SK-N-SH (cell line): ENCODE data around the gene EVA1B. TPM values are rescaled to one million over a fixed set of nuclear protein-coding genes. Genes with fewer than 3 reads are reported as not detected.

Experiments used
- CTCF ChIA-PET: fragments of 300-600, 350-600 bp; formaldehyde crosslinking; extraction: SDS; loops from one replicate; lab custom pipeline; 2021; lab: Yijun Ruan, JAX
- POLR2A ChIA-PET: fragments of 350-600 bp; sonication (Branson Sonifier 250); formaldehyde crosslinking; extraction: SDS; loops from one replicate; lab custom pipeline; 2020; ENCODE audit warnings: antibody characterized with exemption, inconsistent platforms; lab: Yijun Ruan, JAX
- DNase-seq: peaks from one replicate; pipeline ENCODE4 v3.0.0; 2012
- H2AFZ ChIP-seq: fragments of 200-600 bp; sonication (generic); 2 replicates; pipeline ENCODE4 v1.8.1; 2016; ENCODE audit warnings: antibody characterized with exemption, mild to moderate bottlenecking, low read depth
- H3F3A ChIP-seq: fragments of 200-600 bp; sonication (generic); replicated peaks from 2 replicates; pipeline ENCODE3; 2016; ENCODE audit warnings: antibody characterized with exemption, mild to moderate bottlenecking; ENCODE audit not compliant: insufficient read depth
- H3K27ac ChIP-seq, 2 experiments: fragments of 200-500 bp in 1 of 2; fragments of 200-600 bp in 1 of 2; sonication (Bioruptor generic) in 1 of 2; sonication (generic), shearing (Covaris generic) in 1 of 2; 2 replicates each; pipeline versions ENCODE4 v1.5.1 to v1.6.1; 2014 to 2016; ENCODE audit warnings: low read depth in 2 of 2, inconsistent platforms in 1 of 2, low read length in 1 of 2, mild to moderate bottlenecking in 1 of 2, mixed read lengths in 1 of 2
- H3K27me3 ChIP-seq: fragments of 200-600 bp; sonication (generic), shearing (Covaris generic); 2 replicates; pipeline ENCODE4 v1.6.1; 2016; ENCODE audit warnings: mixed run types; ENCODE audit not compliant: insufficient read depth
- H3K36me3 ChIP-seq, 2 experiments: fragments of 200-500 bp in 1 of 2; fragments of 200-600 bp in 1 of 2; sonication (Bioruptor generic) in 1 of 2; sonication (generic) in 1 of 2; replicated peaks in 1 of 2; 2 replicates each; pipeline versions ENCODE3 to v1.5.1; 2014 to 2016; ENCODE audit warnings: low read length in 1 of 2, mild to moderate bottlenecking in 1 of 2; ENCODE audit not compliant: insufficient read depth in 2 of 2, control insufficient read depth in 1 of 2
- H3K4me1 ChIP-seq, 2 experiments: fragments of 200-500 bp in 1 of 2; fragments of 200-600 bp in 1 of 2; sonication (Bioruptor generic) in 1 of 2; sonication (generic), shearing (Covaris generic) in 1 of 2; 2 replicates each; pipeline versions ENCODE4 v1.5.1 to v1.6.1; 2014 to 2016; ENCODE audit warnings: low read depth in 1 of 2, low read length in 1 of 2, mixed run types in 1 of 2; ENCODE audit not compliant: insufficient read depth in 2 of 2, control insufficient read depth in 1 of 2
- H3K4me2 ChIP-seq: fragments of 200-600 bp; sonication (generic), shearing (Covaris generic); 2 replicates; pipeline ENCODE4 v1.6.1; 2017; ENCODE audit warnings: mixed run types
- H3K4me3 ChIP-seq, 2 experiments: fragments of 200-500 bp in 1 of 2; fragments of 200-600 bp in 1 of 2; sonication (Bioruptor generic) in 1 of 2; sonication (generic), shearing (Covaris generic) in 1 of 2; 2 replicates each; pipeline versions ENCODE4 v1.5.1 to v1.8.1; 2014 to 2016; ENCODE audit warnings: low read depth in 2 of 2, inconsistent platforms in 1 of 2, low read length in 1 of 2, mild to moderate bottlenecking in 1 of 2, mixed read lengths in 1 of 2, moderate library complexity in 1 of 2
- H3K79me2 ChIP-seq: fragments of 200-600 bp; sonication (generic); 2 replicates; pipeline ENCODE4 v1.8.1; 2017; ENCODE audit warnings: mild to moderate bottlenecking; ENCODE audit not compliant: insufficient read depth
- H3K9ac ChIP-seq: fragments of 200-600 bp; sonication (generic); 2 replicates; pipeline ENCODE4 v1.6.1; 2017; ENCODE audit warnings: mixed run types
- H3K9me2 ChIP-seq: fragments of 200-600 bp; sonication (generic); 2 replicates; pipeline ENCODE4 v1.6.1; 2017; ENCODE audit warnings: mixed run types
- H3K9me3 ChIP-seq: fragments of 200-600 bp; sonication (generic); 2 replicates; pipeline ENCODE4 v1.6.1; 2017; ENCODE audit warnings: mixed run types, mild to moderate bottlenecking, moderate library complexity
- H4K20me1 ChIP-seq: fragments of 200-600 bp; sonication (generic); 2 replicates; pipeline ENCODE4 v1.6.1; 2017; ENCODE audit warnings: mild to moderate bottlenecking, mixed run types; ENCODE audit not compliant: insufficient read depth
- EP300 ChIP-seq, 2 experiments: IDR thresholded peaks; 2 replicates each; pipeline versions ENCODE4 v1.4.0 to v1.6.1; 2012; ENCODE audit warnings: borderline replicate concordance in 1 of 2, low read depth in 1 of 2, low read length in 1 of 2
- FOXM1 ChIP-seq: IDR thresholded peaks from 2 replicates; pipeline ENCODE4 v1.4.0; 2012; ENCODE audit warnings: low read depth, mild to moderate bottlenecking
- GABPA ChIP-seq: IDR thresholded peaks from 2 replicates; pipeline ENCODE4 v1.4.0; 2012; ENCODE audit warnings: low read depth, mild to moderate bottlenecking
- GATA2 ChIP-seq: sonication (generic); formaldehyde crosslinking; IDR thresholded peaks from 2 replicates; pipeline ENCODE4 v1.5.0; 2020; ENCODE audit warnings: mild to moderate bottlenecking, missing genetic modification reagents
- IRF3 ChIP-seq: fragments of 150-350 bp; IDR thresholded peaks from 2 replicates; pipeline ENCODE4 v1.6.1; 2016; ENCODE audit warnings: mild to moderate bottlenecking, low read depth, low read length
- MEF2A ChIP-seq: IDR thresholded peaks from 2 replicates; pipeline ENCODE4 v1.4.0; 2012; ENCODE audit warnings: low read depth, borderline replicate concordance
- MXI1 ChIP-seq: IDR thresholded peaks from 2 replicates; pipeline ENCODE4 v1.6.1; 2012; ENCODE audit warnings: mild to moderate bottlenecking, low read depth, low read length, improper control_type of control experiment
- RCOR1 ChIP-seq: fragments of 150-350 bp; IDR thresholded peaks from 2 replicates; pipeline ENCODE4 v1.6.1; 2017; ENCODE audit warnings: antibody characterized with exemption, low read length
- REST ChIP-seq: IDR thresholded peaks from 2 replicates; pipeline ENCODE4 v1.6.1; 2012; ENCODE audit warnings: mild to moderate bottlenecking, low read depth, low read length, moderate library complexity
- RXRA ChIP-seq: IDR thresholded peaks from 2 replicates; pipeline ENCODE4 v1.4.0; 2012; ENCODE audit warnings: low read depth, mild to moderate bottlenecking, borderline replicate concordance
- YY1 ChIP-seq: IDR thresholded peaks from 2 replicates; pipeline ENCODE4 v1.4.0; 2012; ENCODE audit warnings: low read depth, mild to moderate bottlenecking
- WGBS: methylation state at CpG from one replicate; pipeline ENCODE4 v1.1.6; 2017; ENCODE audit warnings: low lambda C conversion rate; 5-methylcytosine and 5-hydroxymethylcytosine counted together
- polyA plus RNA-seq, 3 experiments: library from polyadenylated mRNA; depleted of rRNA; stranded (reverse); fragments of >200 nt; gene quantifications; 2 replicates each; pipeline ENCODE4 v1.2.3, GENCODE V29; 2012

The EVA1B gene
- polyA plus RNA-seq, 1 of the 3 experiments (the other 2 are of a cell fraction) = 38.9 TPM

- Histone ChIP-seq H3K36me3 (peaks cover 60% of the 10 kb centered on the region in 2 experiments), H3K9ac (no peak overlapping the region)
- 96% methylated on average over 2 of the region's 2 CpGs for WGBS
Observed at GRCh38 chr1:36297062-36297461, 26.4 kb downstream of the EVA1B start.

More at GRCh38 chr1:36297062-36297461, 26.4 kb downstream of the EVA1B start:
- TF ChIP-seq MEF2A (no peak), MXI1 (no peak), FOXM1 (no peak), GABPA (no peak), EP300 (IDR thresholded peaks at IDR 0.05; ENCODE audit: borderline replicate concordance in 1 of 2, low read depth in 1 of 2, low read length in 1 of 2) (no peak), RCOR1 (no peak), YY1 (no peak), IRF3 (no peak), REST (no peak), GATA2 (CRISPR knock-in tag) (no peak), RXRA (no peak)
- Histone ChIP-seq H3K4me1 (peaks cover 2 to 12% of the 10 kb centered on the region in 2 experiments; a peak in 3 of 4 replicates), H3K4me2 (no peak overlapping the region), H2AFZ (no peak overlapping the region), H3K9me3 (no peaks in the 10 kb centered on the region), H3F3A (peaks cover 55% of the 10 kb centered on the region), H3K79me2 (peaks cover 34% of the 10 kb centered on the region; the same call in 1 of the 2 replicates), H3K9me2 (no peaks in the 10 kb centered on the region), H3K27ac (no peak overlapping the region), H3K4me3 (no peak overlapping the region), H4K20me1 (peaks cover 13% of the 10 kb centered on the region), H3K27me3 (no peaks in the 10 kb centered on the region)
- ChIA-PET CTCF (interaction anchor here (1.7 to 7.1 kb wide), 2 partner anchors 11 to 125 kb away, joined by 4 to 34 read pairs; no protein-coding TSS in a partner anchor), POLR2A (no interaction called here)
- no peak for DNase-seq
